ENCODE measurements around the gene ATP5ME. TPM values are rescaled to one million over a fixed set of nuclear protein-coding genes. Genes with fewer than 3 reads are reported as not detected.

The ATP5ME gene
- total and polyA plus RNA-seq, 2 experiments from 2014 or later = 143 to 669 TPM

DNA sequence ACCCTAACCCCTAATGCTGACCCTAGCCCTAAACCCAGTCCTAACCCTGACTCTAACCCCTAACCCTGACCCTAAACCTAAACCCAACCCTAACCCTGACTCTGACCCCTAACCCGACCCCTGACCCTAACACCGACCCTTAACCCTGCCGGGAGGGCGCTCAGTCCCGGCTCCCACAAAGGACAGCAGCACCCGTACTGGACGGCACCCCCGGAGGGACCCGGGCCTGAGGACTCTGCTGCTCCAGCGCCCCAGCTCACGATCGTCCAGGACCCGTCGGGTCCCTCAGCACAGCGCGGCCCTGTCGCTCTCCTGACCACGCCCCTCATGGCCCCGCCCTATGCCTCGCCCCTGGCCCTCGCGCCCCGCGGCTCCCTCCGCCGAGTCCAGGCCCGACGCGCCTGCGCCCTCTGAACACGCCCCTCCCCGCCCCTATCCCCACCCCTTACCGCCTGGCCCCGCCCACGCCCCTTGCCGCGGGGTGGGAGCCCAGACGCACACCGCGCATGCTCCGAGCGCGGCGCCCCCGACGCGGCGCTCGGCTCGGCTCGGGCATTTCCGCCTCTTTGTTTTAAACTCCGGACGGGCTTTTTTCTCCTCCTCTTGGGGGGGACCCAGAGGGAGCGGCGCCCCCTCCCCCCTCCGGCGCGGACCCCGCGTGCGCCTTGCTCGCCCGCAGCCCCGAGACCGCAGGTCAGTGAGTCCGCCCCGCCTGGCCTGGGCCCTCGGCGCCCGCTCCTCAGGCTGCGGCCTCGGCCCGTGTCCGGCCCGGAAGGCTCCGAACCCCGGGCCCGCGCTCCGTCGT is 31.4 kb upstream of the ATP5ME start, which contains the start of gene PCGF3:
Gene PCGF3, plus strand, starts transcription at position 555 of the 805 bp plus-strand sequence. CDS start 27,849 bp downstream, outside the sequence.
- H3K4me3 ChIP-seq = peak within 1 kb of the TSS; percentile 98
- peak within 1 kb of the TSS; percentile 61 for H3K27ac ChIP-seq
- peaks cover 48% of the 10 kb centered on the region for H3K79me2 ChIP-seq
- TF ChIP-seq, protein P1, sequence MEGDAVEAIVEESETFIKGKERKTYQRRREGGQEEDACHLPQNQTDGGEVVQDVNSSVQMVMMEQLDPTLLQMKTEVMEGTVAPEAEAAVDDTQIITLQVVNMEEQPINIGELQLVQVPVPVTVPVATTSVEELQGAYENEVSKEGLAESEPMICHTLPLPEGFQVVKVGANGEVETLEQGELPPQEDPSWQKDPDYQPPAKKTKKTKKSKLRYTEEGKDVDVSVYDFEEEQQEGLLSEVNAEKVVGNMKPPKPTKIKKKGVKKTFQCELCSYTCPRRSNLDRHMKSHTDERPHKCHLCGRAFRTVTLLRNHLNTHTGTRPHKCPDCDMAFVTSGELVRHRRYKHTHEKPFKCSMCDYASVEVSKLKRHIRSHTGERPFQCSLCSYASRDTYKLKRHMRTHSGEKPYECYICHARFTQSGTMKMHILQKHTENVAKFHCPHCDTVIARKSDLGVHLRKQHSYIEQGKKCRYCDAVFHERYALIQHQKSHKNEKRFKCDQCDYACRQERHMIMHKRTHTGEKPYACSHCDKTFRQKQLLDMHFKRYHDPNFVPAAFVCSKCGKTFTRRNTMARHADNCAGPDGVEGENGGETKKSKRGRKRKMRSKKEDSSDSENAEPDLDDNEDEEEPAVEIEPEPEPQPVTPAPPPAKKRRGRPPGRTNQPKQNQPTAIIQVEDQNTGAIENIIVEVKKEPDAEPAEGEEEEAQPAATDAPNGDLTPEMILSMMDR (IDR thresholded peaks at IDR 0.05; ENCODE audit: poor library complexity) = no peak
- H3K9me3 ChIP-seq (ENCODE audit: low read depth) = no peaks in the 10 kb centered on the region
- 14% methylated on average over 19 of the region's 82 CpGs for WGBS (ENCODE audit: low lambda C conversion rate, missing lambda C conversion rate)
- no peaks in the 10 kb centered on the region for H3K36me3 ChIP-seq (replicated peaks; ENCODE audit: insufficient read depth, low read depth)
- H3K27me3 ChIP-seq = no peaks in the 10 kb centered on the region
- H3K4me1 ChIP-seq (ENCODE audit: insufficient read depth) = peaks cover 18% of the 10 kb centered on the region
- H4K20me1 ChIP-seq (ENCODE audit: insufficient read depth, poor library complexity, severe bottlenecking) = peaks cover 34% of the 10 kb centered on the region
- no peaks in the 10 kb centered on the region for H3K9me2 ChIP-seq (replicated peaks; ENCODE audit: insufficient read depth)
- H3K4me2 ChIP-seq = peak within 1 kb of the TSS; percentile 96
- peak within 1 kb of the TSS; percentile 60 for H2AFZ ChIP-seq
- peak; percentile 99 for DNase-seq (ENCODE audit: low spot score)

DNA sequence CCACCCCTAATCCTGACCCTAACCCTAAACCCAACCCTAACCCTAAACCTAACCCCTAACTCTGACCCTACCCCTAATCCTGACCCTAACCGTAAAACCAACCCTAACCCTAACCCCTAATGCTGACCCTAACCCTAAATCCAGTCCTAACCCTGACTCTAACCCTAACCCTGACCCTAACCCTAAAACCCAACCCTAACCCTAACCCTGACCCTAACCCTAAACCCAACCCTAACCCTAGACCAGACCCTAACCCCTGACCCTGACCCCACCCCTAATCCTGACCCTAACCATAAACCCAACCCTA is 30.8 kb upstream of the ATP5ME start:
- no peaks in the 10 kb centered on the region for H3K27me3 ChIP-seq
- H2AFZ ChIP-seq = no peak overlapping the region
- peaks cover 43% of the 10 kb centered on the region for H3K79me2 ChIP-seq
- 100% methylated on average over 1 of the region's 1 CpG for WGBS (ENCODE audit: low lambda C conversion rate, missing lambda C conversion rate)
- peaks cover 18% of the 10 kb centered on the region for H3K4me1 ChIP-seq (ENCODE audit: insufficient read depth)
- H4K20me1 ChIP-seq (ENCODE audit: insufficient read depth, poor library complexity, severe bottlenecking) = peaks cover 29% of the 10 kb centered on the region
- no peaks in the 10 kb centered on the region for H3K9me2 ChIP-seq (replicated peaks; ENCODE audit: insufficient read depth)
- peak overlapping the region; percentile 78 for H3K4me2 ChIP-seq
- H3K36me3 ChIP-seq (replicated peaks; ENCODE audit: insufficient read depth, low read depth) = no peaks in the 10 kb centered on the region
- H3K4me3 ChIP-seq = no peak overlapping the region
- no peak overlapping the region for H3K27ac ChIP-seq
- TF ChIP-seq EZH2 (IDR thresholded peaks at IDR 0.05; ENCODE audit: borderline replicate concordance) (no peak), EZH2phosphoT487 (IDR thresholded peaks at IDR 0.05; ENCODE audit: low read depth, severe bottlenecking, unreplicated experiment) (no peak)
- TF ChIP-seq, protein P1 (IDR thresholded peaks at IDR 0.05; ENCODE audit: poor library complexity) = no peak
- H3K9me3 ChIP-seq (ENCODE audit: low read depth) = no peaks in the 10 kb centered on the region
- DNase-seq (ENCODE audit: low spot score) = no peak

DNA sequence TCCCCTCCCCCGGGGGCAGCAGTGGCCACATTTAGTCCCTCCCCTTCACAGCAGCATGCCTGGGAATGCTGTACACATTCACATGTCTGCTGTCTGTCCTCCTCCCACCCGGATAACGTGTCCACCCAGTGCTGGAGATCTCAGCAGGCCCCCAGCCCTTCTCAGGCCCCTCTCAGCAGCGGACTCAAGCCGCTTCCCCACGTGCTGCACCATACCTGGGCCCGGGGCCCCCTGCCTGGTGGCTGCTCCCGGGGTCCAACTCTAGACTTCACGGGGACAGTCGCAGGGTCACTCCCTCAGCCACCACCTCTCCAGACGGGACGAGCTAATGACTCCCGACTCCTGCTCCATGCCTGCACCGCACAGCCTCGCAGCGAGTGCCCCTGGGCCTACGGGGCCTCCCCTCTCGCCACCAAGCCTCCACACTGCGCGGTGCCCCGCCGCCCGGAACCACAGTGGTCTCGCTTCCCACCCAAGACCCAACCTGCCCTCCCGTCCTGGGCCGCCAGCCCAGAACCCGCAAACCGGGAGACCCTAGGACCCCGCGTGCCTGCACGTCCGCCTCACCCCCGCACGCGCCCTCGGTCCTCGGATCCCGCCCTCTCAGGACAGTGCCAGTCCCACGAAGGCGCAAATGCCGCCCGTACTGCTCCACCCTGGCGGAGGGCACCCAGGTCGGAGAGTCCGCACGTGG is 30.3 kb upstream of the ATP5ME start:
- H4K20me1 ChIP-seq (ENCODE audit: insufficient read depth, poor library complexity, severe bottlenecking) = peaks cover 24% of the 10 kb centered on the region
- TF ChIP-seq EZH2phosphoT487 (IDR thresholded peaks at IDR 0.05; ENCODE audit: low read depth, severe bottlenecking, unreplicated experiment) (no peak), EZH2 (IDR thresholded peaks at IDR 0.05; ENCODE audit: borderline replicate concordance) (no peak)
- TF ChIP-seq, protein P1 (IDR thresholded peaks at IDR 0.05; ENCODE audit: poor library complexity) = no peak
- no peak overlapping the region for H3K4me2 ChIP-seq
- H3K4me1 ChIP-seq (ENCODE audit: insufficient read depth) = peaks cover 18% of the 10 kb centered on the region
- no peaks in the 10 kb centered on the region for H3K9me2 ChIP-seq (replicated peaks; ENCODE audit: insufficient read depth)
- H3K9me3 ChIP-seq (ENCODE audit: low read depth) = no peaks in the 10 kb centered on the region
- H3K27me3 ChIP-seq = no peaks in the 10 kb centered on the region
- H3K4me3 ChIP-seq = no peak overlapping the region
- WGBS (ENCODE audit: low lambda C conversion rate, missing lambda C conversion rate) = 94% methylated on average over 31 of the region's 46 CpGs
- H3K27ac ChIP-seq = no peak overlapping the region
- H3K79me2 ChIP-seq = peaks cover 37% of the 10 kb centered on the region
- no peak for DNase-seq (ENCODE audit: low spot score)
- H2AFZ ChIP-seq = no peak overlapping the region
- no peaks in the 10 kb centered on the region for H3K36me3 ChIP-seq (replicated peaks; ENCODE audit: insufficient read depth, low read depth)
